Stimulated activated CD4-positive, alpha-beta T cell treated with anti-CD3 and anti-CD28 coated beads, Interleukin-4, amount 100 ng/mL, for 4 hours (primary cell): Measurements from ENCODE around the gene LUZP2.

ENCODE experiments used
- DNase-seq, 2 experiments: peaks; one replicate each; pipeline ENCODE4 v3.0.0-alpha.2; 2020

LUZP2 gene

GRCh38 chr11:24572376-24572775 is 75.5 kb downstream of the LUZP2 start:
- no peak for DNase-seq

GRCh38 chr11:24574461-24574860 is 77.6 kb downstream of the LUZP2 start:
- DNase-seq, result no peak

DNA sequence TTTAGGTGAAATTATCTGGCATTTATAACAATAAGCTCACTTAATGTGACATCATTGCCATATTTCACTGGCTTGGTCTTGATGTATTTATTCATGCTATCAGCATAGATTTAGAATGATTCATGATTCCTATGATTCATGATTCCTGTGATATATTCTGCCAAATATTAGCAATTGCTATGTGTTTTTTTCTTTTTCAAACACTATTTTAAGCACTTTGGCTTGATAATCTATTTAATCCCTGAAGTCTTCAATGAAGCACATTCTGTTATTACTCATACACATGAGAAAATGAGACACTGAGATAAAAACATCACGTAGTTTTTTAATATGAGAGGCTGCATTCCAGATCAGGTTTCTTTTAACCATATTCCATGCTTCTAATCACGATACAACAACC is 78.5 kb downstream of the LUZP2 start:
- DNase-seq, result no peak

- DNase-seq, result no peak
These were observed 88.3 kb downstream of the LUZP2 start for GRCh38 chr11:24585192-24585591.

DNA sequence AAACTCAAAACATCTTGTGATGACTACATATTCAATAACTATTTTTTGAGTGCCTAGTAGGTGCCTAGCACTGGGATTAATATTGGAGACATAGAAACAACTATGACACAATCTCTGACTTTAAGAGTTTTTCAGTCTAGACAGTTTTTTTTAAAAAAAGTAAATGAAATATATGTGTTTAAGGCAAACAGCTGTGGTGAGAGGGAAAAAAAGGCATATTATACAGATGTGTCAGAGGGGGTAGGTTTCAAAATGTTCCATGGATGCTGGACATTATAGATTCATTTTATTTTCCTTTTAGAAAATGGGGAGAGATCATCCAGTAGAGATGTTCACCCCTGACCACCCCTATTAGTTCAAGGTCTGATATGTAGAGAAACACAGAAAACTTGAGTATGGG is 90.8 kb downstream of the LUZP2 start:
- no peak for DNase-seq

GRCh38 chr11:24588081-24588480 is 91.2 kb downstream of the LUZP2 start:
- DNase-seq, result no peak

- DNase-seq, result no peak
These were observed 92.2 kb downstream of the LUZP2 start for GRCh38 chr11:24589064-24589463.

GRCh38 chr11:24591283-24591682 is 94.4 kb downstream of the LUZP2 start:
- no peak for DNase-seq

GRCh38 chr11:24592360-24592759 is 95.5 kb downstream of the LUZP2 start:
- DNase-seq, result no peak

DNA sequence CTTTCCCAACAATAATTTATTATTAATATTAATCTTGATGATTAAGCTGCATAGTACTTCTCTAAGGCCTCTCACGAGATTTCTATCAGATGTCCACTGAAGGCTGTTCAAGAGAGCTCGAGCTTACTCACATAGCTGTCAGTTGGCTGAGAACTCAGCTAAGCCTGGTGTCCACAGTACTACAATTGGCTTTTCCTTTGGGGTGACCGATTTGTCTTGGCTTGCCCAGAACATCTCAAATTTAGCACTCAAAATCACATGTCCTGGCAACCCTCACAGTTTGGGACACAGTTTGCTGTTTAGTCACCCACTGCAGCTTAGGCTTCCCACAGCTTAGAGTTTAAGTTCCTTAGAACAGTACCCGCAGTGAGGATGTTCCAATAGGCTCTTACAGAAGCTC is 96.5 kb downstream of the LUZP2 start:
- no peak for DNase-seq

GRCh38 chr11:24594401-24594800 is 97.5 kb downstream of the LUZP2 start:
- DNase-seq, result no peak

- DNase-seq, result no peak
These were observed 101.8 kb downstream of the LUZP2 start for GRCh38 chr11:24598641-24599040.

- no peak for DNase-seq
These were observed 112.6 kb downstream of the LUZP2 start for GRCh38 chr11:24609192-24610119.

DNA sequence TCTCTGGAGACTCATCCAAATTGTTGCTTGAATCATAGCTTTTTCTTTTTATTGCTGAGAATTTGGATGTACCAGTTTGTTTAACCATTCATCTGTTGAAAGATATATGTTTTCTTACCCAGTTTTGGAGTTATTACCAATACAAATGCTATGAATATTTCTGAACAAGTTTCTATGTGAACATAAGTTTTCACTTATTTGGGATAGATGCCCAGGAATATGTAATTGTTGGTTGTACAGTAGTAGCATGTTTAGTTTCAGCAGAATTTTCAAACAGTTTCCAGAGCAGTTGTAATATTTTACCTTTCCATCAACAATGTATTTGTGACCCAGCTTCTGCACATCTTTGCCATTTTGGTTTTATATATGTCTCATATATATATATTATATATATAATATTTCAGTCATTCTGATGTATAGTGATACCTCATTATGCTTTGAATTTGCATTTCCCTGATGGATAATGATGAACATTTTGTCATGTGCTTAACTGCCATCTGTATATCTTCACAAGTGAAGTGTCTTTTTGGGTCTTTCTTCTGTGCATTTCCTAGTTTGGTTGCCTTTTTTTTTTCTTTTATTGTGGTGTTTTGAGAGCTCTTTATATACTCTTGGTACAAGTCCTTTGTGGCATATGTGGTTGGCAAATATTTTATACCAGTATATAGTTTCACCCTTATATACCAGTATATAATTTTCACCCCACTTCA is 118.8 kb downstream of the LUZP2 start:
- no peak for DNase-seq

DNA sequence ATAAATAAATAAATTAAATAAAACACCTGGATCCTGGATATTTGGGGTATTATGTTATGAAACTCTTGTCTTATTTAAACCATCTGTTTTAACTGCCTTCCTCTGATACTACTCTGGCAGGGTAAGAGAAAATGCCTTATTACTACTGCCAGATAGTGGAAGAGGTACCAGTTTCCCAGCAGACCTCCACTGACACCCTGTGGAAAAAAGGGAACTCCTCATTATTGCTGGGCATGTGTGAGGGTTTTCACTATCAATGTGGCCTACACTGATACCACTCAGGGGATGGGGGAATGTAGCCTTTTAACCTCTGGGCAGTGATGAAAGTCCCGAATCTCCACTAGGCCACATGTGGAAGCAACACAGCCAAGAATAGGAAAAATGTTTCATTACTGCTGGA is 121.0 kb downstream of the LUZP2 start:
- DNase-seq, result no peak

DNA sequence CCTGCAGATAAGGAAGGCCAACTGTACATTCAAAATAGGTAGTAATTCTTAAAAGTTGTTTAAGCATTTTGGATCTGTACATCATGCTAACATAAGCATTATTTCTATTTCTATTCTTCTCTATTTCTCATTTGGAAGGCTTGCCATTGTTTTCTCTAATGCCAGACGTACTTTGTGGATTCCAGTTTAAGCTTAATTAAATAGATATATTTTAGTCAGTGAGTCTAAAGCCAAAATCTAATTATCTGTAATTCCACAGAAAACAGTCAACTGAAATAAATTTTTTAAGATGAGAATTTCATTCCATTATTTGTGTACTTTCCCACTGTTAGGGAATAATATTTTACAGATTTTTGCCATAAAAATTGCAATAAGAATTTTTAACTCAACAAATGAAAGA is 123.0 kb downstream of the LUZP2 start:
- no peak for DNase-seq

DNA sequence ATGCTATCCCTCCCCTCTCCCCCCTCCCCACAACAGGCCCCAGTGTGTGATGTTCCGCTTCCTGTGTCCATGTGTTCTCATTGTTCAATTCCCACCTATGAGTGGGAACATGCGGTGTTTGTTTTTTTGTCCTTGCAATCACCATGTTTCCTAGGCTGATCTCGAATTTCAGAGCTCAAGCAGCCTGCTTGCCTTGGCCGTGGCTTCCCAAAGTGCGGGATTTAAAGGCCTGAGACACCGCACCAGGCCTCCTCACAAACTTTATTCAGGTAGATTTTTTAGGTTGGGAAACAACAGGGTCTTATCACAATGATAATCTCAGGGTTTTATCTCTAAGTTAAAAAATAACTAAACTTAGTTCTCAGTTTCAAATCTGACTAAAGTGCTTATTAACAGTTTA is 125.4 kb downstream of the LUZP2 start:
- DNase-seq, result no peak

DNA sequence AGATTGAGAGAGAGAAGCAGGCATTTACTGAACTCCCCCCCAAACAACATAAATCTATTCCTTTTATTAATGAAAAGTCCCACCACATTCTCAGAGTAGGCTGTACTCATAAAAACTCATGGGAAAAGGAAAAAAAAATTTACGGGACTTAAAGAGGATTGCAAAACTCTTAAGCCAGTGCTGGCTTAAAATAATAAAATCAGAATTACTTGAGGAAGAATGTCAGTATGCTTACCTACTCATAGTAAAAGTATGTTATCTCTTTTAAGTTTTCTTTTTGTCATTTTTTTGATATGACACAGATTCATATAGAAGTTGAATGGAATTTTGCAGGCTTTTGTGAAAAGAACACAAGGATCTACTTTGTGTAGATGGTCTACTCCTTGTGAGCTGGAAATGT is 126.3 kb downstream of the LUZP2 start:
- no peak for DNase-seq

DNA sequence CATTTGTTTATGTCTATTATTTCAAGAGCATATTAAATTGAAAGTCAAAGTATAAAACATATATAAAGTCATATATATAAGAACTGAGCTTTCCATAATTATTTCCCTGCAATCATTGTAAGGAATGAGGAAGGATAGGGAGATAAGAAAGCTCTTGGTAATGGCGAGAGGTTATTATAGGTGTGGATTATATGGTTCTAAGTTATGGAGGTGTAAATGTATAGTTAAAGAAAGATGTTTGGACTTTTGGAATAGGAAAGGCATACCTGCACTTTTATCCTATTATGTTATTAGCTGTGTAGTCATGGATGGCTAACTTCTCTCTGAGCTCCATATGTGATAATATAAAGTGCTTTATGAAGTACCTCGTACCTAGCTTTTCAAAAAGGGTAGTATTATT is 127.6 kb downstream of the LUZP2 start:
- DNase-seq, result no peak

GRCh38 chr11:24625975-24626374 is 129.1 kb downstream of the LUZP2 start:
- no peak for DNase-seq

DNA sequence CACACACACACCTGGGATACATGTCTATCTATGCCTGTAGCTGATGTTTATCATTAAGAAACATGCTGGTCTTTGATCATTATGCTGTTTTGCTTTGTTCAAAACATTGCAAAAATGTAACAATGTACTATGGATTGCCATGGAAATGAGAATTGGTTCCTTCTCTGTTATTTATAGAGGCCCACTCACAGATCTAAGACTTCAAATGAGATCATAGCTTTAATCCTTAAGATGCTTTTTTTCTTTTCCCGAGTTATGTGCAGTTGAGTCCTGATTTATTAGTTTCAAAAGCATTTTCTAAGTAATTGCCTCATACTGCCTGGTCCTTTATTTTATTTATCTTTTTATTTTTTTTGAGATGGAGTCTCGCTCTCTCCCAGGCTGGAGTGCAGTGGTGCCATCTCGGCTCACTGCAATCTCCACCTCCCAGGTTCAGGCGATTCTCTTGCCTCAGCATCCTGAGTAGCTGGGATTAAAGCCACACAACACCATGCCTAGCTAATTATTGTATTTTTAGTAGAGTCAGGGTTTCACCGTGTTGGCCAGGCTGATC is 131.4 kb downstream of the LUZP2 start:
- DNase-seq, result no peak

DNA sequence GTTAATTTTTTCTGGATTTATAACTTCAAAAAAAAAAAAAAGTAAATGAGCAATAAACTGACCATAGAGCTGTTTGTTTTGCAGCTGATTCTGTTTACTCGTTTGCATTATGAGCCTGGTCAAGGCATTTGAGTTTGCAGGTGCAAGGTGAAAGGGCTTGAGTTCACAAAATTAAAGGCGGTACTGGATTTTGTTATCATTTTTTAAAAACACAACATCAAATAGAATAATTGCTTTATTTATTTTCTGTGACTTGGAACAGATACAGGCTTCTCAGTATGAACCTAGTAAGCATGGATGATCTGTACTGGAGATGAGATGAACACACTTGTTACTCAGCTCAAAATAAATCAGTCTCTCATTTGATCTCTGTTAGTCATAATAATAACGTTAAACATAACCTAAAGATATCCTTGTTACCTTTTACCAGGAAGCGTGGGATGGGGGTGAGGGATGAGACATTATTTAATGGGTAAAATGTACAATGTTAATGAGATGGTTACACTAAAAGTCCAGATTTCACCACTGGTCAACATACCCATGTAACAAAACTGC is 137.8 kb downstream of the LUZP2 start:
- DNase-seq, result no peak

DNA sequence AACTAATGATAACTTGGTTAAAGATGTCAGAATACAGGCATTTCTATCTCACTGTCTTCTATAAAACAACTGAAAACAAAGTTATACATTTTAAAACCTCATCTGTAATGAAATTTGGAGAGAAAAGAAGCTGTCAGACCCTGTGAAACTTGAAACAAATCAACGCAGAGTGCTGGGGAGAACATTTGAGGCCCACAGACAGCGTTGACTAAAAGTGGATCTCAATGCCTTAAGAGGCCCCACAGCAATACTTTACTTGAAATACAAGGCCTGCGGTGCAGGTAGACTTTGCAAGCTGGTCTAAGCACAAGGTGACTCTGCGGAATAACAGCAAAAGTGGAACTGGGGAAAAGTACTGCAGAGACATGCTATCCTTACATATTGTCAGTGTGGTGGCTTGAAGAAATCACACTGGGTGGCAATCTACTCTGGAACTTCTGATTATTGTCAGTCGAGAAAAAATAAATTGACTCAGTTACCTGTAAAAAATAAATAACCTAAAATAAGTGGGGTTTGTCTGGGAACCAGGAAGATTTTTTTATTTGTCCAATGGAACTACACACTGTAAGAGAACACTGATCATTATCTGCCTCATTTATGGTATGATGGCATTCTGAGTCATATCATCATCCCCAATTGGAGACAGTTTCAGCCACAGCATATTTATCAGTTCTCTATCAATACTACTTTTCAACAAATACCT is 138.9 kb downstream of the LUZP2 start:
- no peak for DNase-seq
